ENCODE measurements around the gene STAM. TPM values are rescaled to one million over a fixed set of nuclear protein-coding genes. Genes with fewer than 3 reads are reported as not detected.
A peak's percentile ranks its signal among the peaks of the same experiment; 100 is the strongest.

STAM gene
- polyA plus RNA-seq, 10 donors, result 20.6 to 33.0 (median 23.4) TPM

- DNase-seq, result no peak
Measured at GRCh38 chr10:17645621-17646345, 1.8 kb downstream of the STAM start.

- no peak for DNase-seq
Measured at GRCh38 chr10:17647326-17647725, 3.4 kb downstream of the STAM start.

GRCh38 chr10:17648243-17649035, 4.5 kb downstream of the STAM start:
- no peak for DNase-seq

- no peak for DNase-seq
Measured at GRCh38 chr10:17649052-17649451, 5.1 kb downstream of the STAM start.

- DNase-seq, result no peak
Measured at GRCh38 chr10:17649836-17650235, 5.9 kb downstream of the STAM start.

- DNase-seq, result no peak
Measured at GRCh38 chr10:17650416-17650815, 6.5 kb downstream of the STAM start.

- DNase-seq, result no peak
Measured at GRCh38 chr10:17651896-17652295, 7.9 kb downstream of the STAM start.

- DNase-seq, result no peak
Measured at GRCh38 chr10:17652585-17652984, 8.6 kb downstream of the STAM start.

GRCh38 chr10:17655009-17655408, 11.1 kb downstream of the STAM start:
- DNase-seq, result no peak

GRCh38 chr10:17655567-17656146, 11.7 kb downstream of the STAM start:
- no peak for DNase-seq

GRCh38 chr10:17657103-17657500, 13.2 kb downstream of the STAM start:
- no peak for DNase-seq

GRCh38 chr10:17659365-17659764, 15.4 kb downstream of the STAM start:
- no peak for DNase-seq

- no peak for DNase-seq
Measured at GRCh38 chr10:17660921-17661320, 17.0 kb downstream of the STAM start.

- DNase-seq, result no peak
Measured at GRCh38 chr10:17661510-17661909, 17.6 kb downstream of the STAM start.

- DNase-seq, result no peak
Measured at GRCh38 chr10:17662193-17663138, 18.5 kb downstream of the STAM start.

- DNase-seq, result no peak
Measured at GRCh38 chr10:17663450-17663849, 19.5 kb downstream of the STAM start.

- DNase-seq, result peak in 1 of 3 donors; percentile 58
Measured at GRCh38 chr10:17665747-17666146, 21.8 kb downstream of the STAM start.

- DNase-seq, result no peak
Measured at GRCh38 chr10:17668435-17669184, 24.7 kb downstream of the STAM start.

- DNase-seq, result no peak
Measured at GRCh38 chr10:17669185-17669872, 25.4 kb downstream of the STAM start.

- no peak for DNase-seq
Measured at GRCh38 chr10:17671307-17671706, 27.4 kb downstream of the STAM start.
